Lung (tissue), 12 donors: ENCODE measurements around the gene VPS45. TPM values are rescaled to one million over a fixed set of nuclear protein-coding genes. Genes with fewer than 3 reads are reported as not detected.

ENCODE experiments used
- ATAC-seq: fragments of 200-7000 bp; cut with Tn5 transposase; one replicate; pipeline ENCODE4 v1.9.1; 2020; ENCODE audit warnings: moderate number of reproducible peaks; ENCODE audit not compliant: insufficient read depth, low FRiP score
- DNase-seq, 3 donors: peaks; one replicate each; pipeline ENCODE4 v3.0.0-alpha.2; 2013 to 2017
- H3K27ac ChIP-seq, 2 donors: one replicate each; pipeline ENCODE4 v1.5.1; 2013; ENCODE audit warnings: mild to moderate bottlenecking in 2 of 2, moderate library complexity in 2 of 2, control low read depth in 1 of 2, inconsistent platforms in 1 of 2, low read depth in 1 of 2, low read length in 1 of 2
- H3K27me3 ChIP-seq, 3 donors: one replicate each; pipeline ENCODE4 v1.5.1; 2013; ENCODE audit warnings: low read length in 2 of 3; ENCODE audit not compliant: control insufficient read depth in 3 of 3, insufficient read depth in 3 of 3
- H3K36me3 ChIP-seq, 4 donors: one replicate each; pipeline ENCODE4 v1.5.1; 2013; ENCODE audit warnings: low read length in 4 of 4, mild to moderate bottlenecking in 1 of 4, moderate library complexity in 1 of 4; ENCODE audit not compliant: control insufficient read depth in 4 of 4, insufficient read depth in 4 of 4
- H3K4me1 ChIP-seq, 5 donors: one replicate each; pipeline ENCODE4 v1.5.1; 2013; ENCODE audit warnings: low read length in 5 of 5, mild to moderate bottlenecking in 2 of 5, moderate library complexity in 1 of 5; ENCODE audit not compliant: control insufficient read depth in 5 of 5, insufficient read depth in 5 of 5
- H3K4me3 ChIP-seq: one replicate; pipeline ENCODE4 v1.5.1; 2013; ENCODE audit warnings: mild to moderate bottlenecking, control low read depth, moderate library complexity
- H3K9ac ChIP-seq, 2 donors: one replicate each; pipeline ENCODE4 v1.5.1; 2013; ENCODE audit warnings: low read length in 2 of 2, control low read depth in 1 of 2; ENCODE audit not compliant: insufficient read depth in 1 of 2
- H3K9me3 ChIP-seq, 4 donors: one replicate each; pipeline ENCODE4 v1.5.1; 2013; ENCODE audit warnings: low read length in 3 of 4, mild to moderate bottlenecking in 1 of 4, moderate library complexity in 1 of 4; ENCODE audit not compliant: control insufficient read depth in 4 of 4, insufficient read depth in 3 of 4
- WGBS, 2 donors: extraction: QIAGEN DNeasy Blood & Tissue Kit; methylation state at CpG; one replicate each; pipeline ENCODE4 v1.1.7; 2013; 5-methylcytosine and 5-hydroxymethylcytosine counted together
- polyA plus RNA-seq, 2 donors: library from polyadenylated mRNA; stranded (reverse); fragments of 200-250 nt; gene quantifications; one replicate each; pipeline ENCODE4 v1.2.1, GENCODE V29; 2013
- total RNA-seq, 2 donors: library from RNA; depleted of rRNA in 1 of 2; stranded (reverse); fragments of >200 nt in 1 of 2; gene quantifications; one replicate each; pipeline ENCODE4 v1.2.1, GENCODE V29; 2014 to 2021
- TF ChIP-seq, protein P1 (sequence below): IDR thresholded peaks from 2 replicates; pipeline ENCODE4 v1.5.1; 2012; ENCODE audit warnings: mild to moderate bottlenecking; ENCODE audit errors: control extremely low read depth, extremely low read depth
- donor health status: control.
- donor health status: control.
- donor health status: Bipolar disorder and iron deficiency.
- donor health status: healthy.
- donor health status: DM: yes; HTN: yes; CAD: no.

The VPS45 gene
- total and polyA plus RNA-seq, 4 donors = 16.3 to 86.7 (median 26.1) TPM

- no peaks in the 10 kb centered on the region for H3K4me1 ChIP-seq
- ATAC-seq (no peak), DNase-seq (no peak)
- no peak overlapping the region for H3K4me3 ChIP-seq
- TF ChIP-seq, protein P1, sequence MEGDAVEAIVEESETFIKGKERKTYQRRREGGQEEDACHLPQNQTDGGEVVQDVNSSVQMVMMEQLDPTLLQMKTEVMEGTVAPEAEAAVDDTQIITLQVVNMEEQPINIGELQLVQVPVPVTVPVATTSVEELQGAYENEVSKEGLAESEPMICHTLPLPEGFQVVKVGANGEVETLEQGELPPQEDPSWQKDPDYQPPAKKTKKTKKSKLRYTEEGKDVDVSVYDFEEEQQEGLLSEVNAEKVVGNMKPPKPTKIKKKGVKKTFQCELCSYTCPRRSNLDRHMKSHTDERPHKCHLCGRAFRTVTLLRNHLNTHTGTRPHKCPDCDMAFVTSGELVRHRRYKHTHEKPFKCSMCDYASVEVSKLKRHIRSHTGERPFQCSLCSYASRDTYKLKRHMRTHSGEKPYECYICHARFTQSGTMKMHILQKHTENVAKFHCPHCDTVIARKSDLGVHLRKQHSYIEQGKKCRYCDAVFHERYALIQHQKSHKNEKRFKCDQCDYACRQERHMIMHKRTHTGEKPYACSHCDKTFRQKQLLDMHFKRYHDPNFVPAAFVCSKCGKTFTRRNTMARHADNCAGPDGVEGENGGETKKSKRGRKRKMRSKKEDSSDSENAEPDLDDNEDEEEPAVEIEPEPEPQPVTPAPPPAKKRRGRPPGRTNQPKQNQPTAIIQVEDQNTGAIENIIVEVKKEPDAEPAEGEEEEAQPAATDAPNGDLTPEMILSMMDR = no peak
- no peak overlapping the region for H3K9ac ChIP-seq
- no peak overlapping the region for H3K27ac ChIP-seq
- WGBS, 2 donors = 50 to 55% methylated on average over 3 of the region's 3 CpGs
- no peaks in the 10 kb centered on the region for H3K27me3 ChIP-seq
- peaks cover 0 to 16% (median 8%) of the 10 kb centered on the region in 4 donors for H3K36me3 ChIP-seq
- no peaks in the 10 kb centered on the region for H3K9me3 ChIP-seq
Measured at GRCh38 chr1:150109586-150109985, 42.0 kb downstream of the VPS45 start.

- no peaks in the 10 kb centered on the region for H3K9me3 ChIP-seq
- ATAC-seq = no peak
- no peak for DNase-seq
- H3K4me3 ChIP-seq = no peak overlapping the region
- H3K27me3 ChIP-seq = no peaks in the 10 kb centered on the region
- peaks cover 0 to 20% (median 7%) of the 10 kb centered on the region in 4 donors for H3K36me3 ChIP-seq
- no peaks in the 10 kb centered on the region for H3K4me1 ChIP-seq
- TF ChIP-seq, protein P1 = no peak
- 42 to 47% methylated on average over 2 of the region's 2 CpGs for WGBS, 2 donors
- no peak overlapping the region for H3K27ac ChIP-seq
- no peak overlapping the region for H3K9ac ChIP-seq
Measured at GRCh38 chr1:150110116-150110515, 42.5 kb downstream of the VPS45 start.

DNA sequence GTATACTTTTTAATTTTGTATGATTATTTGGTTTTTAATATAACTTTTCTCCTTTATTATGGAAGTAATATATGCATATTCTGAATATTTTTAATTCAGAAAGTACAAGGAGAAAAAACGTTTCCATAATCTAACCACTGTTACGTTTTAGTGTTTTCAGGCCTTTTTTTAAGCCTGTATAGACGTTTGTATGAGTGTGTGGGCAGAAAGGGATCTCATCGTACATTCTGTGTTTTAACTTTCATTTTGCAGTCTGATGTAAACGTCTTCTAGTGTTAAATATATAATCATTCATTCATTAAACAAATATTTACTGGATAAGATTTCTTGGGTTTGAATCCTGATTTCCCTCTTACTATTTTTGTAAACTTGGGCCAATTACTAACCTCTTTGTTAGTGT, 44.1 kb downstream of the VPS45 start:
- H3K4me1 ChIP-seq = no peaks in the 10 kb centered on the region
- ATAC-seq (no peak), DNase-seq (no peak)
- peaks cover 0 to 7% (median 0%) of the 10 kb centered on the region in 4 donors for H3K9me3 ChIP-seq
- H3K4me3 ChIP-seq = no peak overlapping the region
- TF ChIP-seq, protein P1 = no peak
- H3K27me3 ChIP-seq = no peaks in the 10 kb centered on the region
- H3K9ac ChIP-seq = no peak overlapping the region
- H3K27ac ChIP-seq = no peak overlapping the region
- WGBS, 2 donors = 62 to 82% methylated on average over 5 of the region's 5 CpGs
- peaks cover 0 to 21% (median 6%) of the 10 kb centered on the region in 4 donors for H3K36me3 ChIP-seq

- ATAC-seq = no peak
- WGBS, 2 donors = 98 to 100% methylated on average over 1 of the region's 1 CpG
- Histone ChIP-seq H3K36me3 (peaks cover 0 to 21% (median 6%) of the 10 kb centered on the region in 4 donors), H3K4me1 (peaks cover 0 to 2% (median 0%) of the 10 kb centered on the region in 5 donors), H3K9me3 (peaks cover 0 to 7% (median 0%) of the 10 kb centered on the region in 4 donors), H3K27me3 (no peaks in the 10 kb centered on the region), H3K27ac (no peak overlapping the region), H3K9ac (no peak overlapping the region), H3K4me3 (no peak overlapping the region)
- no peak for DNase-seq
- TF ChIP-seq, protein P1 = no peak
Measured at GRCh38 chr1:150115121-150115520, 47.5 kb downstream of the VPS45 start.
